ENCODE measurements around the gene BRSK2.

Gene BRSK2

DNA sequence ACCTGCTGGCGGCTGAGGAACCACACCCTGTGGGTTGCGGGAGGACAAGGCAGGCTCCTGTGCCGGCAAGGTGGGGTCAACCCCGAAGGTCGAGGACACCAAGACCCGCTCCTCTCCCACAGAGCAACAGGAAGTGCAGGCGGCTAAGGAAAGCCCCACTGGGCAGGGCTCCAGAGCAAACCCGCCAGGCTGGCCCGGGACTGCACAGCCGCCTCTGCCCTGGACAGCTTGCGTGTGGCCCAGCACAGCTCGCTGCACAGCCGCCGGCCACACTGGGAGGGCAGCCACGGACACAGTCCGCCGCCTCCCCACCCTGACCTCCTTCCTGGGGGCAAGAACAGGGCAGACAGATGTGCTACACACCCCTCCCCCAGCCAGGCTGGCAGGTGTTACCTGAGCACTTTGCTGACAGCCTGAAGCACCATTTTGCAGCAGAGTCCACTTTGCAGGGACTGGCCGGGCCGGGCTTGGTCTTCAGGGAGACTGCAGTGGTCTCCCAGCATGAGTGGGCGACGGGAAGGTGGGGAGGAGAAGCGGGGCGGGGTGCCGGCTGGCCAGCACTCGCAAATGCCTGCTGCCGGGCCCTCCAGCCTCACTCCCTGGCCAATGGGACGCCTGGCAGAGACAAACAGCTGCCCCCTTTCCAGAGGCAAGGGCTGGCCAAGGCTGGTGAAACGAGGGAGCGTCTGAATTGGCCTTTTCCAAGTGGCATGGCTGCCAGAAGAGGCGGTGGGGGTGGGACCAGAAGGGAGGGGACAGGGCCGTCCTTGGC lies 96.5 kb downstream of the BRSK2 start, which contains the start of gene MOB2:
Gene MOB2, minus strand, starts transcription at position 726 of the 772 bp plus-strand sequence. Its CDS starts 223 bp downstream, at position 503.
- TF ChIP-seq, protein P1, sequence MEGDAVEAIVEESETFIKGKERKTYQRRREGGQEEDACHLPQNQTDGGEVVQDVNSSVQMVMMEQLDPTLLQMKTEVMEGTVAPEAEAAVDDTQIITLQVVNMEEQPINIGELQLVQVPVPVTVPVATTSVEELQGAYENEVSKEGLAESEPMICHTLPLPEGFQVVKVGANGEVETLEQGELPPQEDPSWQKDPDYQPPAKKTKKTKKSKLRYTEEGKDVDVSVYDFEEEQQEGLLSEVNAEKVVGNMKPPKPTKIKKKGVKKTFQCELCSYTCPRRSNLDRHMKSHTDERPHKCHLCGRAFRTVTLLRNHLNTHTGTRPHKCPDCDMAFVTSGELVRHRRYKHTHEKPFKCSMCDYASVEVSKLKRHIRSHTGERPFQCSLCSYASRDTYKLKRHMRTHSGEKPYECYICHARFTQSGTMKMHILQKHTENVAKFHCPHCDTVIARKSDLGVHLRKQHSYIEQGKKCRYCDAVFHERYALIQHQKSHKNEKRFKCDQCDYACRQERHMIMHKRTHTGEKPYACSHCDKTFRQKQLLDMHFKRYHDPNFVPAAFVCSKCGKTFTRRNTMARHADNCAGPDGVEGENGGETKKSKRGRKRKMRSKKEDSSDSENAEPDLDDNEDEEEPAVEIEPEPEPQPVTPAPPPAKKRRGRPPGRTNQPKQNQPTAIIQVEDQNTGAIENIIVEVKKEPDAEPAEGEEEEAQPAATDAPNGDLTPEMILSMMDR (conservative IDR thresholded peaks at IDR 0.05; ENCODE audit: low read length), result no peak

DNA sequence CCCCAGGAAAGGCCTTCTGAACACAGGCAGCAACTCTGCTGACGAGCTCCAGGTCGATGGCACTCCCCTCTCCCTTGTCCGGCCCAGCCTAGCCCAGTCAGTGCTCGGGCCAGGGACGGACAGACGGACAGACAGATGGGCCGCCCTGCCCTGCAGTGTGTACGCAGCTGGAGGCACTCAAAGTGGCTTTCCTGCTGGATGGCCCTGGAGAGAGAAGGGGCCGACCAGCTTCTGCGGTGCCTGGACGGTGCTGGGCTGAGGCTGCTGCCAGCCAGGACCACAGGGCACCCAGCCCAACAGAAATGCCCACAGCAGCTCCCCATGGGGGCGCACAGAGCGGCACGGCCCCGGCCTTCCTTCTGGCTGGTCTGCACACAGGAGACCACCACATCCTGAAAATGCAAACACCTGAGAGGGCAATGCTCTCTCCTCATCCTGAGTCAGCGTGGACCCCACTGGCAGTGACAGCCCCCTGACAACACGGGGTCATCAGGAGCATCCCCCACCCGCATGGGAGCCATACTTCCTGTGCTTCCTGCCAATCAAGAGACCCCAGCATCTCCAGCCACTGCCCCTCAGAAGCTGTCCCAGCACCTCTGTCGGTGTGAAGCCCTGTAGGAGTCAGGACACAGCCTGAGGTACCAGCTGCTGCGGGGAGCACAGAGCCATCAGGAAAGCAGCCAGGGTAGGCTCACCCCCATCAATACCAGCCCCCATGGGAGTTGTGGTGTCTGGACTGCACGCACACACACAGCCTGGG lies 97.5 kb downstream of the BRSK2 start:
- TF ChIP-seq, protein P1 (conservative IDR thresholded peaks at IDR 0.05; ENCODE audit: low read length), result no peak
- H3K4me3 ChIP-seq (ENCODE audit: low read length), result no peak overlapping the region
- DNase-seq (ENCODE audit: low read depth), result no peak

More for the DNA sequence above, 96.5 kb downstream of the BRSK2 start, which contains the start of gene MOB2:
- no peak within 1 kb of the TSS for H3K4me3 ChIP-seq (ENCODE audit: low read length)
- DNase-seq (ENCODE audit: low read depth), result no peak

- no peak overlapping the region for H3K4me3 ChIP-seq (ENCODE audit: low read length)
- TF ChIP-seq, protein P1 (conservative IDR thresholded peaks at IDR 0.05; ENCODE audit: low read length), result no peak
- DNase-seq (ENCODE audit: low read depth), result no peak
Measured at GRCh38 chr11:1487851-1488574, 98.3 kb downstream of the BRSK2 start.

GRCh38 chr11:1488575-1489180 lies 98.9 kb downstream of the BRSK2 start:
- DNase-seq (ENCODE audit: low read depth), result no peak
- TF ChIP-seq, protein P1 (conservative IDR thresholded peaks at IDR 0.05; ENCODE audit: low read length), result no peak
- H3K4me3 ChIP-seq (ENCODE audit: low read length), result no peak overlapping the region

GRCh38 chr11:1490651-1491050 lies 100.9 kb downstream of the BRSK2 start:
- DNase-seq (ENCODE audit: low read depth), result no peak
- TF ChIP-seq, protein P1 (conservative IDR thresholded peaks at IDR 0.05; ENCODE audit: low read length), result no peak
- H3K4me3 ChIP-seq (ENCODE audit: low read length), result no peak overlapping the region

- TF ChIP-seq, protein P1 (conservative IDR thresholded peaks at IDR 0.05; ENCODE audit: low read length), result no peak
- DNase-seq (ENCODE audit: low read depth), result no peak
- no peak overlapping the region for H3K4me3 ChIP-seq (ENCODE audit: low read length)
Measured at GRCh38 chr11:1491379-1491778, 101.6 kb downstream of the BRSK2 start.

Measured in AG10803 (cell line).